GM19372 (cell line): ENCODE data around the gene ANKFY1.
"Not testable (repeated sequence)": the region's sequence is repeated elsewhere in the genome, so short reads cannot be mapped to it uniquely, and the experiment has no call there.

Experiments used
- ATAC-seq: cut with Tn5 transposase; IDR thresholded peaks from one replicate; pipeline ENCODE4 v1.9.1; 2021; ENCODE audit warnings: mild to moderate bottlenecking, low read depth, moderate library complexity; ENCODE audit not compliant: unreplicated experiment

ANKFY1 gene

GRCh38 chr17:4221899-4222659 lies 41.7 kb downstream of the ANKFY1 start:
- ATAC-seq, result no peak

DNA sequence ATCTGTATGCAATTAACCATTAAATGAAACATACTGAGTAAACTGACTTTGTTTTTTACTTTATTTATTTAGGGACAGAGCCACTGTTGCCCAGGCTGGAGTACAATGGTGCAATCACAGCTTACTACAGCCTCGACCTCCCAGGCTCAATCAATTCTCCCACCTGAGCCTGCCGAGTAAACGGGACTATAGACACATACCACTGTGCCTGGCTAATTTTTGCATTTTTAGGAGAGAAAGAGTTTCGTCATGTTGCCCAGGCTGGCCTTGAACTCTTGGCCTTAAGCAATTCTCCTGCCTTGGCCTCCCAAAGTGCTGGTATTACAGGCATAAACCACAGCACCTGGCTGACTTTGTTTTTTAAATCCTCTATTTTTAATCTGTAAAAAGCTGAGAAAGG lies 42.6 kb downstream of the ANKFY1 start:
- ATAC-seq, result no peak

DNA sequence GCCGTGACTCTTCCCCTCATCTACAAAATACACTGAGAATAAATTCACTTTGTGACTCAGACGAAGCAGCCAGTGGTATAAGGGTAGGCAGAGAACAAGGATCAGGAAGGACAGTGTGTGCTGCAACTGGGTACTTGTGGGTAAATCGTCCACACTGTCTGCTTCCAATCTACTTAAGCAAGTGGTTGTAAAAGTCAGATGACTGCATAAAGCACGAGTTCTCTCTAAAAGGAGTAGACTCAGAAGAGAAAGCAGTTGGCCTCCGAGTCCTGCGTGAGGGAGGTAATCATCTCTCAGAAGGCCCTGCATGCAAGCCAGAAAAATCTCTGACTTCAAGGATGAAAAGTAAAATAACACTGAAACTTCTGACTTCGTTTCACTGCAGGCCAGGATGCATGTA lies 43.1 kb downstream of the ANKFY1 start:
- ATAC-seq, result no peak

GRCh38 chr17:4219241-4219640 lies 44.5 kb downstream of the ANKFY1 start:
- ATAC-seq, result no peak

DNA sequence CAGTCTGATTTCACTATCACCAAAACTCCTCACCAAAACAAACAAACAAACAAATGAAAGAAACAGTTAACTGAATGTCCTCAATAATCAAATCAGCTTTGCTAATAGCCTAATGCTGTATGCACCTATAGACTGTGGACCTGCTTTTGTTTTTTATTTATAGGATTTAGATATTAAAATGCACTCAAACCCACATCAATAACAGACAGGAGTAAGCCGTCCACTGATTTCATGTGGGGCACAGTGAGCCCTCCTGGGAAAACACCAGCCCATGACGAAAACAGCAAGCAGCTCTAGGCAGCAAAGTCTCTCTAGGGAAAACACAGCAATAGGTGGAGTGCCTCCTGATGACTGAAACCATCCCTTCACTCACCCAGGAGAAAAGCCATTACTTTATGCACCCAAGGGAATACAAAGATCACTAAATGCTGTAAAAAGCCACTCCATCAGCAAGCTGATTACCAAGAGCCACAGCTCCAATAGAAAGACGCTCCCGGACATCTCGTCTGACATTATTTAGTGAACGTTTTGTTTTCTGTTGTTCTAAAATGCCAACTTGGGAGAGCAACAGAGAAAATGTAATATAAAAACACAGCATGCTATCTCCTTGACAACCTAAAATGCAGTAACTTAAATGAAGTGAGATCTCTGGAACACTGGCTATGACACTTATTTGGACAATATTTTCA lies 47.8 kb downstream of the ANKFY1 start:
- no peak for ATAC-seq

DNA sequence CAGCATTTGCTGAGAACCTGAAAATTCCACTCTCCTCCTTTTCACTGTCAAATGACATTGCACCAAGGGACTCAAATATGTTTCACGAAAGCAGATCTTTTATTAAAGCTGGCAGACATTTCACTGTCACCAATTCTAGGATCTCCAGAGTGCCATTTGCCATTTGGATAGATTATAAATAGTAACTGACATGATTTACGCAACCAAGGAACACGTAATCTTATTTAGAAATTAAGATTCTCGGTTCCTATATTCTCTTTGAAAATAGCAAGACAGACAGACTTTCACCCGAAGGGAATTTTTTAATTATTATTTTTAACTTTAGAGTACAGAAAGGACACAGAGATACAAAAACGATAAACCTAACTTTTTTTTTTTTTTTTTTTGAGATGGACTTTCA lies 49.6 kb downstream of the ANKFY1 start:
- no peak for ATAC-seq

GRCh38 chr17:4209611-4210010 lies 54.2 kb downstream of the ANKFY1 start:
- no peak for ATAC-seq

GRCh38 chr17:4208238-4208637 lies 55.5 kb downstream of the ANKFY1 start:
- ATAC-seq, result no peak

GRCh38 chr17:4206962-4207361 lies 56.8 kb downstream of the ANKFY1 start:
- ATAC-seq, result no peak

GRCh38 chr17:4205917-4206316 lies 57.9 kb downstream of the ANKFY1 start:
- ATAC-seq, result no peak

DNA sequence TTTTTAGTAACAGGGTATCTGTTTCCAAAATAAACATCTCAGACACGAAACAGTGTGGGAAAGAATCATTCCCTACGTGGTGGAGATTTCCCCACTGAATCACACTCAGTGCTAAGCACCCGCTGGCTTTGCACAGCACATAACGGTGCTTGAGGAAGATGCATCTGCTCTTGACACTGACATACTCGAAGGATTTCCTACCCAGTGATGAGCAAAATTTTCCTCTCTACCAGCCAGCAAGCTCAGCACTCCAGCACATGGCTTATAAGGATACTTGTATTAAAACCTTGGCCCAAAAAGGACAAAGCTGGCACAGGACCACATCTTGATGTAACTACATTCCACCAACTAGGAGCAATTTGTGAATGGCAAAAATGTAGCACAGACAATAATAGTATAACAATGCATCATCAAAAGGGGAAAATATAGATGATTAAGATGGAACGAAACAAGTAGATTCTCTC lies 59.0 kb downstream of the ANKFY1 start:
- ATAC-seq, result no peak

DNA sequence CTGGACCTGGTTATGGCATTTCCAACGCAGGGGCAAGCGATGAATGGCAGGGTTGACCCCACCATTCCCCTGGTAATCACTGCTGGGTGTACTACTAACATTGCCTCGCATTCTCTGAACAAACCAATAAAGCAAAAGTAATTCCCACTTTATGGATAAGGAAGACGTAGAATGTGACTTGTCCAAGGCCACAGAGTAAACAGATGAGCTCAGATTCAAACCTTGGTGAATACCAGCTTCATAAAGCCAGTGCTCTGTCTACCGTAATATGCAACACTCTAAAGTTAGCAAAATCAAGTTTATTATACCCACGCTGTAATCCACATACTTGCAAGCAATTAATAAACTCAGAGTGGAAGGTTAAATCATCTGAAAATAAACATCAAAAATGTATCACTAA lies 59.6 kb downstream of the ANKFY1 start:
- no peak for ATAC-seq

DNA sequence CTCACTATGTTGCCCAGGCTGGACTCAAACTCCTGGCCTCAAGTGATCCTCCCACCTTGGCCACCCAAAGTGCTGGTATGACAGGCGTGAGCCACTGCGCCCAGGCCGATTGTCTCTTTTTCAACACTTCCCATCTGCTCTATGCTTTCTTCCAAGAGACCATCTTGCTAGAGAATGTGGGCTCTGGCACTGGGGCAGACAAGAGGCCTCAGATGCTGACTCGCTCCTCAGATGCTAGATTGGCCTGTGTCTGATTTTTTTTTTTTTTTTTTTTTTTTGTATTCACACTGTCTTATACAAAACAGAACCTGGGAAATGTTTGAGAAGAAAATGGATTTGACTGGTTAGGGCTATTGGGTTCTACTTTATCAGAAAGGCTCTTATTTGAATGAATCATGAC lies 62.6 kb downstream of the ANKFY1 start:
- ATAC-seq, result no peak

- ATAC-seq, result no peak
These were observed 63.9 kb downstream of the ANKFY1 start for GRCh38 chr17:4199818-4200402.

- ATAC-seq, result no peak
These were observed 64.8 kb downstream of the ANKFY1 start for GRCh38 chr17:4198995-4199394.

- ATAC-seq, result no peak
These were observed 68.5 kb downstream of the ANKFY1 start for GRCh38 chr17:4195306-4195705.

DNA sequence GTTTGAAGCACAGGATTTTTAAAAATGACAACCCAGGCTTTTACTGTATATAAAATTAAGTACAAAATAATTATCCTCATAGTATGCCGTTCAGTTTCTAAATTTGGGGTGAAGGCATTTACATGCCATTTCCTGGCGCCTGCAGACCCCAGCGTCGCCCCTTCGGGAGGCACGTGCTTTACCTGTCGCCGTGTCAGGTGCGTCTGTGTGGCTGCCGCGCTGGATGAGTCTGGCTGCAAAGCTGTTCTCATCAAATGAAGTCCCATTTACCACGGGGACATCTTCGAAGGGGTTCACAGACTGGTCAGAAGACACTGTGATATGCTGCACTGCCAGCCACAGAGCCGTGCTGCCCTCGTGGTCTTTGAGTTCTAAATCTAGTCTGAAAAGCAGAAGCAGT lies 69.0 kb downstream of the ANKFY1 start:
- no peak for ATAC-seq

GRCh38 chr17:4190791-4191190 lies 73.0 kb downstream of the ANKFY1 start:
- not testable (repeated sequence) for ATAC-seq

DNA sequence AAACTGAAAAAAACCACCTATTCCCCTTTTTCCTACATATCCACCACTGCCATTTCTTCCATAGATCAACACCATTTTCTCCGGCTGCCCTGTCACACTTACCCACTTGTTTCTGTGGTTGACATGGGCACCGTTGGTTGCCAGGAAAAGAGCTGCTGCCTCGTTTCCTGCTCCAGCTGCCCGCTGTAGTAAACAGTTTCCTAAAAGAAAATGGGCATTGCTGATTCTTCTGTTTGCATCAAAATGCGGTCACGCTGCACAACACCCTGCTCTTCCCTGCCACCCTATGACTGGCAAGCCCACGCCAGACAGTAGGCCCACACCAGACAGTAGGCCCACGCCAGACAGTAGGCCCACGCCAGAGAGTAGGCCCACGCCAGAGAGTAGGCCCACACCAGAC lies 74.5 kb downstream of the ANKFY1 start:
- ATAC-seq, result no peak

DNA sequence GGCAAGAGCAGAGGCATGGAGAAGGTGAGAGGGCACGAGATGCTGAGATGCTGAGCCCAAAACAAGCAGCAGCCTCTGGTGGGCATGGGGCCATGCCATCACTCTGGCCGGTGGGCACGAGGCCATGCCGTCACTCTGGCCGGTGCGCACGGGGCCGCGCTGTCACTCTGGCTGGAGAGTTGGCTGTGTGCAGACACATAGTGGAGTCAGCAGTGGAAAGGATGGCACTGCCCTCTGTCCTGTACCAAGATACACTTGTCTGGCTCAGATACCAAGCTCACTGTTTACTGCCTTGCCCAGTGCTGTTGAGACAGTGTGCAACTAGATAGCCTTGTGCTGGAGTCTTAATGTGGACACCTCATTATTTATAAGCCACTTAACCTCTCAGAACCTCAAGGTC lies 75.7 kb downstream of the ANKFY1 start:
- ATAC-seq, result no peak

DNA sequence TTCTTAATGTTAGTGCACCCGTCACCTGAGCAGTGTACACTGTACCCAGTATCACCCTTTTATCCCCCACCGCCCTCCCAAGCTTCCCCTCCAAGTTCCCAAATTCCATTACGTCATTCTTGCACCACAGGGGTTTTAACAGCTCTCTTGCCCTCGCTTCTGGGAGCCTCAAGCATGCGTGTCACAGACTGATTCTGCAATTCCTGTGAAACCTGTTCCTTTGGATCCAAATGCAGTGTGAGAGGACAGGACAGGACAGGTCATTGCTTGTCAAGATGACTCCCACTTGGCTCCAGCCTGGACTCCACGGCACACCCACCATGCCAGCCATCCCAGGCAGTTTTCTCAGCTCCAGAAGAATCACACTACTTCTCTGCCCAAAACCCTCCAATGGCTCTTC lies 76.7 kb downstream of the ANKFY1 start:
- no peak for ATAC-seq
